Loucy (cell line): ENCODE results near the gene EDN3.

ENCODE experiments used
- H2AFZ ChIP-seq: fragments of 200-600 bp; sonication (generic); 2 replicates; pipeline ENCODE4 v1.6.0; 2016; ENCODE audit warnings: antibody characterized with exemption, mild to moderate bottlenecking, low read length, moderate library complexity
- H3F3A ChIP-seq: fragments of 200-600 bp; 2 replicates; pipeline ENCODE4 v1.6.0; 2016; ENCODE audit warnings: antibody characterized with exemption, low read depth, mild to moderate bottlenecking
- H3K27me3 ChIP-seq: fragments of 200-600 bp; sonication (generic); 2 replicates; pipeline ENCODE4 v1.6.1; 2014; ENCODE audit warnings: low read length, mild to moderate bottlenecking; ENCODE audit not compliant: insufficient read depth, poor library complexity, severe bottlenecking
- H3K36me3 ChIP-seq: fragments of 200-600 bp; sonication (generic); 2 replicates; pipeline ENCODE4 v1.6.1; 2016; ENCODE audit warnings: low read length; ENCODE audit not compliant: insufficient read depth
- H3K4me1 ChIP-seq: fragments of 200-600 bp; sonication (generic); 2 replicates; pipeline ENCODE4 v1.5.1; 2014; ENCODE audit warnings: low read length, mild to moderate bottlenecking; ENCODE audit not compliant: insufficient read depth, poor library complexity, severe bottlenecking
- H3K4me2 ChIP-seq: fragments of 200-600 bp; sonication (generic); 2 replicates; pipeline ENCODE4 v1.6.0; 2014; ENCODE audit warnings: antibody characterized with exemption, low read length, low read depth, mild to moderate bottlenecking; ENCODE audit not compliant: poor library complexity, severe bottlenecking
- H3K4me3 ChIP-seq: fragments of 200-600 bp; sonication (generic); 2 replicates; pipeline ENCODE4 v1.5.1; 2014; ENCODE audit warnings: low read length, mild to moderate bottlenecking, mixed read lengths; ENCODE audit not compliant: poor library complexity, severe bottlenecking
- H3K79me2 ChIP-seq: fragments of 200-600 bp; sonication (generic); 2 replicates; pipeline ENCODE4 v1.6.1; 2014; ENCODE audit warnings: low read length; ENCODE audit not compliant: insufficient read depth
- H3K9ac ChIP-seq: fragments of 200-600 bp; sonication (generic); 2 replicates; pipeline ENCODE4 v1.6.0; 2014; ENCODE audit warnings: mild to moderate bottlenecking, low read depth, low read length, moderate library complexity; ENCODE audit not compliant: poor library complexity, severe bottlenecking
- H3K9me2 ChIP-seq: fragments of 200-600 bp; sonication (generic); replicated peaks from 2 replicates; pipeline ENCODE4 v1.6.1; 2016; ENCODE audit warnings: low read depth, low read length, mixed read lengths
- H3K9me3 ChIP-seq: fragments of 200-600 bp; sonication (generic); 2 replicates; pipeline ENCODE4 v1.6.1; 2014; ENCODE audit warnings: mild to moderate bottlenecking, antibody characterized with exemption, low read length, low read depth; ENCODE audit not compliant: insufficient read depth
- H4K20me1 ChIP-seq: fragments of 200-600 bp; sonication (generic); 2 replicates; pipeline ENCODE4 v1.6.0; 2014; ENCODE audit warnings: antibody characterized with exemption, low read length, mild to moderate bottlenecking; ENCODE audit not compliant: insufficient read depth, poor library complexity, severe bottlenecking
- EZH2phosphoT487 ChIP-seq: fragments of 200-600 bp; IDR thresholded peaks from 2 replicates; pipeline ENCODE4 v1.6.1; 2018; ENCODE audit warnings: antibody characterized with exemption, mild to moderate bottlenecking, moderate library complexity, borderline replicate concordance
- TF ChIP-seq, protein P1 (sequence below): fragments of 200-600 bp; sonication (generic); conservative IDR thresholded peaks from 2 replicates; pipeline ENCODE4 v1.5.1; 2014; ENCODE audit warnings: mild to moderate bottlenecking, antibody characterized with exemption, low read length

The EDN3 gene

DNA sequence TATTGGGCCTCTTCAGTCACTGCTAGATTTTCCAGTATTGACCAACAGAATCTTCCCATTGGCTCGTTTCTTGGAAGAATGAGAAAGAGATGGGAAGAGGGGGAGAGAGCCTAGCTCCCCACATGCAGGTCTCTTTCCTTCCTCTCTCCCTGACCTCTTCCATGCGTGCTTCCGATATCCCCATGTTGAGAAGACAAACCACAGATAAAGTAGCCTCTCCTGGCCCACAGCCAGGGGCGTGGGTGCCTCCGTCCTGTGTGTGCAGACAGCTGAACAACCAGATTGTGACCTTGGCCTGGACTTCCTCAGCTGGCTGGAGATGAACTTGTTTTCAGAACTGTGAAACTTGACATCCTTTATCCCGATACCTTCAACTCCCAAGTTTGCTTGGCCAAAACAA, 71.0 kb downstream of the EDN3 start:
- Histone ChIP-seq H3K36me3 (no peaks in the 10 kb centered on the region), H3F3A (no peaks in the 10 kb centered on the region), H3K9ac (no peak overlapping the region), H4K20me1 (no peaks in the 10 kb centered on the region), H3K9me2 (no peaks in the 10 kb centered on the region), H3K4me3 (no peak overlapping the region), H2AFZ (no peak overlapping the region), H3K27me3 (no peaks in the 10 kb centered on the region), H3K4me1 (no peaks in the 10 kb centered on the region), H3K79me2 (no peaks in the 10 kb centered on the region), H3K9me3 (no peaks in the 10 kb centered on the region), H3K4me2 (no peak overlapping the region)
- TF ChIP-seq, protein P1, sequence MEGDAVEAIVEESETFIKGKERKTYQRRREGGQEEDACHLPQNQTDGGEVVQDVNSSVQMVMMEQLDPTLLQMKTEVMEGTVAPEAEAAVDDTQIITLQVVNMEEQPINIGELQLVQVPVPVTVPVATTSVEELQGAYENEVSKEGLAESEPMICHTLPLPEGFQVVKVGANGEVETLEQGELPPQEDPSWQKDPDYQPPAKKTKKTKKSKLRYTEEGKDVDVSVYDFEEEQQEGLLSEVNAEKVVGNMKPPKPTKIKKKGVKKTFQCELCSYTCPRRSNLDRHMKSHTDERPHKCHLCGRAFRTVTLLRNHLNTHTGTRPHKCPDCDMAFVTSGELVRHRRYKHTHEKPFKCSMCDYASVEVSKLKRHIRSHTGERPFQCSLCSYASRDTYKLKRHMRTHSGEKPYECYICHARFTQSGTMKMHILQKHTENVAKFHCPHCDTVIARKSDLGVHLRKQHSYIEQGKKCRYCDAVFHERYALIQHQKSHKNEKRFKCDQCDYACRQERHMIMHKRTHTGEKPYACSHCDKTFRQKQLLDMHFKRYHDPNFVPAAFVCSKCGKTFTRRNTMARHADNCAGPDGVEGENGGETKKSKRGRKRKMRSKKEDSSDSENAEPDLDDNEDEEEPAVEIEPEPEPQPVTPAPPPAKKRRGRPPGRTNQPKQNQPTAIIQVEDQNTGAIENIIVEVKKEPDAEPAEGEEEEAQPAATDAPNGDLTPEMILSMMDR, result no peak
- TF ChIP-seq EZH2phosphoT487, result no peak

DNA sequence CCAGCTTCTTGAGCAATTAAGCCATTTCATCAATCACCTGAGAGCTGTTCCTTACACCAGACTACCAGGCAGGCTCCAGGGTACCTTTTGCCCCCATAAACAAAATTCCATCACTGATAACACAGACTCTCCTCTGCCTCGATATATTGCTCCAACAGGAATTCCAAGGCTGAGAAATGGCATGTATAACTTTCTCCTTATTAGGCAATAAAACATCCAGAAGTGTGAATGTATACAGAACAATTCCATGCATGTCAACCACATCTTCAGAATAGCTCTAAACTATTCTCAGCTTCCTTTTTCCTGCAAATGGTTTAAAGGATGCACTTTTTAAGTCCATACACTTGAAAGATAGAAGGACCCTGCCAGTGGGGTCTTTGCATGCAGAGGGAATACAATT, 73.8 kb downstream of the EDN3 start:
- H3K4me1 ChIP-seq, result no peaks in the 10 kb centered on the region
- H3K9me3 ChIP-seq, result no peaks in the 10 kb centered on the region
- no peak overlapping the region for H3K9ac ChIP-seq
- TF ChIP-seq, protein P1, result no peak
- TF ChIP-seq EZH2phosphoT487, result no peak
- no peak overlapping the region for H3K4me3 ChIP-seq
- no peaks in the 10 kb centered on the region for H3K27me3 ChIP-seq
- H3K79me2 ChIP-seq, result no peaks in the 10 kb centered on the region
- H3F3A ChIP-seq, result no peaks in the 10 kb centered on the region
- no peak overlapping the region for H2AFZ ChIP-seq
- H3K9me2 ChIP-seq, result no peaks in the 10 kb centered on the region
- H3K4me2 ChIP-seq, result no peak overlapping the region
- no peaks in the 10 kb centered on the region for H3K36me3 ChIP-seq
- H4K20me1 ChIP-seq, result no peaks in the 10 kb centered on the region

DNA sequence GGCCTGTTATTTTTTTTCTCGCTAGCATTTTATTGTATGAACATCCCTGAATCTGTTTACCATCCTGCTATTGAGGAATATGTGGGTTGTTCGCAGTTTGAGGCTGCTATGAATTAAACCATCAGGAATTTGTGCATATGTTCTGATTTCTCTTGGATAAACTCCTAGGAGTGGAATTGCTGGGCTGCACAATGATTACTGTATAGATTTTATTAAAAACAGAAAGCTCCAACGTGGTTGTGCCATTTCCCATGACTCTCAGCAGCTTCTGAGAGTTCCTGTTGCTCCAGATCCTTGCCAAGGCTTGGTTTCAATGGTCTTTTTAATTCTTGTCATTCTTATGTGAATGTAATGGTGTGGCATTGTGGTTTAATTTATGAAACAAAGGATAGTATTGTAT, 75.1 kb downstream of the EDN3 start:
- Histone ChIP-seq H3K9ac (no peak overlapping the region), H3K9me3 (no peaks in the 10 kb centered on the region), H3F3A (no peaks in the 10 kb centered on the region), H3K79me2 (no peaks in the 10 kb centered on the region), H3K4me3 (no peak overlapping the region), H3K9me2 (no peaks in the 10 kb centered on the region), H2AFZ (no peak overlapping the region), H3K27me3 (no peaks in the 10 kb centered on the region), H3K36me3 (no peaks in the 10 kb centered on the region), H3K4me1 (no peaks in the 10 kb centered on the region), H3K4me2 (no peak overlapping the region), H4K20me1 (no peaks in the 10 kb centered on the region)
- TF ChIP-seq, protein P1, result no peak
- no peak for TF ChIP-seq EZH2phosphoT487
